Thymus (tissue), 11 donors: Measurements from ENCODE around the gene PRKACA. TPM values are rescaled to one million over a fixed set of nuclear protein-coding genes. Genes with fewer than 3 reads are reported as not detected.

ENCODE experiments used
- DNase-seq, 9 donors: peaks; one replicate each; pipeline ENCODE4 v3.0.0-alpha.2; 2013; ENCODE audit warnings: low spot score in 9 of 9, low read depth in 6 of 9, missing footprints in 1 of 9
- H3K27ac ChIP-seq, 2 donors: one replicate each; pipeline ENCODE4 v1.5.1; 2013; ENCODE audit warnings: control low read depth in 1 of 2, low read depth in 1 of 2, low read length in 1 of 2, mild to moderate bottlenecking in 1 of 2, moderate library complexity in 1 of 2
- H3K27me3 ChIP-seq, 2 donors: one replicate each; pipeline ENCODE4 v1.5.1; 2013; ENCODE audit warnings: low read length in 1 of 2; ENCODE audit not compliant: control insufficient read depth in 2 of 2, insufficient read depth in 1 of 2
- H3K36me3 ChIP-seq, 2 donors: one replicate each; pipeline ENCODE4 v1.5.1; 2013; ENCODE audit warnings: low read length in 1 of 2, mild to moderate bottlenecking in 1 of 2, moderate library complexity in 1 of 2; ENCODE audit not compliant: control insufficient read depth in 2 of 2, insufficient read depth in 2 of 2
- H3K4me1 ChIP-seq, 2 donors: one replicate each; pipeline ENCODE4 v1.5.1; 2013; ENCODE audit warnings: low read length in 2 of 2; ENCODE audit not compliant: control insufficient read depth in 2 of 2, insufficient read depth in 2 of 2
- H3K4me3 ChIP-seq, 2 donors: one replicate each; pipeline ENCODE4 v1.5.1; 2013; ENCODE audit warnings: low read length in 2 of 2, control low read depth in 1 of 2, mild to moderate bottlenecking in 1 of 2
- H3K9me3 ChIP-seq, 2 donors: one replicate each; pipeline ENCODE4 v1.5.1; 2013; ENCODE audit warnings: low read length in 1 of 2, mild to moderate bottlenecking in 1 of 2; ENCODE audit not compliant: control insufficient read depth in 2 of 2, insufficient read depth in 1 of 2
- WGBS: extraction: QIAGEN DNeasy Blood & Tissue Kit; methylation state at CpG from one replicate; pipeline ENCODE4 v1.1.7; 2013; 5-methylcytosine and 5-hydroxymethylcytosine counted together
- polyA plus RNA-seq: library from polyadenylated mRNA; stranded (reverse); fragments of 200-250 nt; gene quantifications from one replicate; pipeline ENCODE4 v1.2.3, GENCODE V29; 2013
- total RNA-seq: library from RNA; stranded (reverse); fragments of 120-200 nt; gene quantifications from one replicate; pipeline ENCODE4 v1.2.4, GENCODE V29; 2013
- donor health status: healthy.

Gene PRKACA
- total and polyA plus RNA-seq, 2 donors, result 10.2 to 36.8 TPM

DNA sequence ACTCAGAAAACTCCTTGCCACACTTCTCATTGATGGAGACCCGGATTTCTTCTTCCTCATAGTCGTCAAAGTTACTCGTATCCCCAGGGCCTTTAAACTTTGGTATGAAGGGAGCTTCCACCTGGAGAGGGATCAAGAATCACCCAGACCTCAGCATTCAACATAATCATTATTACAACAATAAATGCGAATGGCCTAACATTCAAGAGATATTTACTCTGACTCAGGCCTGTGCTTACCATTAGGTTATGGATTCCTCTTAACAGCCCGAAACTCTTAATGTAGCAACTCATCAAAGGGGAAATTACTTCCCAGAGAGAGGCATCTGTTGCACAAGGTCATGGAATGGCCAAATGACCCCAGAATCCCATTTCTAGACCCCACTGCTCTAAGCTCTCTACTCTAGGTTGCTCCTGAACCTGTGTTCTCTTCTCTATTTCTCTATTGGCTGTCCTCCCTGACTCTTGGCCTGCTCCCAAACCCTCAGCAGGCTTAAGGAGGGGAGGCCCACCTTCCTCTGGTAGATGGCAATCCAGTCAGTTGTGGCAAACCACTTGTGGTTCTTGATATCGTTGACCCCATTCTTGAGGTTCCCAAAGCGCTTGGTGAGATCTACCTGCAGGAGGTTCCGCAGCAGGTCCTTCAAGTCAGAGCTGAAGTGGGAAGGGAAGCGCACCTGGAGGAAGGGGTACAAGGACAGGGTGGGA is 24.3 kb downstream of the PRKACA start:
- no peak for DNase-seq
- 91% methylated on average over 9 of the region's 9 CpGs for WGBS
- peaks cover 2 to 21% of the 10 kb centered on the region in 2 donors for H3K9me3 ChIP-seq
- H3K4me1 ChIP-seq, result peaks cover 7 to 24% of the 10 kb centered on the region in 2 donors
- no peak overlapping the region for H3K4me3 ChIP-seq
- H3K27ac ChIP-seq, result no peak overlapping the region
- H3K27me3 ChIP-seq, result no peaks in the 10 kb centered on the region
- peaks cover 27 to 29% of the 10 kb centered on the region in 2 donors for H3K36me3 ChIP-seq

DNA sequence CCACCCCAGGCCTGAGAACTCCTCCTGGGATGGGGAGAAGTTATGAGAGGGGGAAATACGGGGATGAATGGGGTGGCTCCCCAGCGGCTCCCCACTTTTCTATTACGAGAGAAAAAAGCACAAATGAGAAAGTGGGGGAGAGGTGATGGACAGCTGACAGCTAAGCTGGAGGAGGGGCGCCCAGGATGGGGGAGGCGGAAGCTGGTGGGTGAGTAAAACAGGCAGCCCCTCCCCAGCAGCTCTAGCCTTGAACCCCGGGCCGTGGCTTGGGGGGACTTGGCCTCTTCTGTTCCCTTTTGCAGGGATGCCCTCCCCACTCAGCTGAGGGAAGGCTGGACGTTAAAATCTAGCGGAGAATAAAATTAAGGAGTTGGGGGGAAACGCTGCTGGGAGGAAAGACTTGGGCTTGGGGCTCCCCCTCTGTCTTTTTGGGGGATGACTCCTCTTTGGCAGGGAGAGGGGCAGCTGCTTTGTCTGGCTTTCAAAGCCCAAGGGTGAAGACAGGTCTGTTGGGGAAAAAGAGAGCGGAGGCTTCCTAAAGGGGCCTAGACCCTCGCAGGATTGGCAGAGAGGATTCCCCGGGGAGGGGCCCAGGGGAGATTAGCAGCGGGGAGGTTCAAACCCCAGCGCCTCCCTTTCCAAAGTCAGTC is 25.6 kb downstream of the PRKACA start:
- peak in 6 of 9 donors; percentile 61 to 91 (median 75) for DNase-seq
- Histone ChIP-seq H3K4me1 (peaks cover 7 to 26% of the 10 kb centered on the region in 2 donors), H3K4me3 (peak overlapping the region; percentile 72 to 89), H3K27ac (peak overlapping the region; percentile 95 to 96), H3K9me3 (peaks cover 2 to 16% of the 10 kb centered on the region in 2 donors), H3K36me3 (peaks cover 22 to 27% of the 10 kb centered on the region in 2 donors), H3K27me3 (no peaks in the 10 kb centered on the region)
- 10% methylated on average over 15 of the region's 15 CpGs for WGBS

DNA sequence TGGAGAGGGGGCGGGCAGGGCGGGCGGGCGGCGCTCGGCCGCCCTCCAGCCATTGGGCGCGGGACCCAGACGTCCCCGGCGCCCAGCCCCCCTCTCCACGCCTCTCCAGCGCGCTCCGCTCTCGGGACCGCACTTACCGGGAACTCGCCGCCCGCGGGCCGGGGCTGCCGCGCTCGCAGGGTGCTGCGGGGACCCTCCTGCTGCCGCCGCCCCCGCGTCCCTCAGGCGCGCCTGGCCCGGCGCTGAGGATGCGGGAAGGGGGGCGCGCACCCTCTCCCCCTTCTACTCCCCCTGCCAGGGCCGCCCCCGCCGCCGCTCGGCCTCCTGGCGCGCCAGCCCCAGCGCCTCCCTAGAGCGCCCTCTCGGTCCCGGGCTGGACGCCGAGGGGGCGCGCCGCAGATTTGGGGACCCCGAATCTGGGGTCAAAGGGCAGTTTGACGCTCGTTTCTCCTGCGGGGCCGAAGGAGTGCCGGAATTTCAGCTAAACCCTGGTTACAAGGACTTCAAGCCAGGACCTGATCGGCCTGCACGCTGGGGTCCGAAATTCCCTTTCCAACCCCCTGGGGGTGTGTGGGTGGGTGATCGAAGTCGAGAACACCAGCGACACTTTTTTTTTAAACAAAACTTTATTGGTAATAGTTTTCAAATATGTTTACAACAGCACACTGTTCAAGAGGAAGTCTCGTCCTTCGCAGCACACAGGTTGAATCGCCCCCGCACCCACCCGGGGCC is 26.3 kb downstream of the PRKACA start:
- no peaks in the 10 kb centered on the region for H3K27me3 ChIP-seq
- peaks cover 2 to 13% of the 10 kb centered on the region in 2 donors for H3K9me3 ChIP-seq
- peak overlapping the region; percentile 72 to 89 for H3K4me3 ChIP-seq
- peaks cover 22 to 27% of the 10 kb centered on the region in 2 donors for H3K36me3 ChIP-seq
- peak overlapping the region; percentile 95 to 96 for H3K27ac ChIP-seq
- peaks cover 7 to 26% of the 10 kb centered on the region in 2 donors for H3K4me1 ChIP-seq
- WGBS, result under 1% methylated on average over 72 of the region's 72 CpGs
- DNase-seq, result peak in 7 of 9 donors; percentile 61 to 91 (median 70)

DNA sequence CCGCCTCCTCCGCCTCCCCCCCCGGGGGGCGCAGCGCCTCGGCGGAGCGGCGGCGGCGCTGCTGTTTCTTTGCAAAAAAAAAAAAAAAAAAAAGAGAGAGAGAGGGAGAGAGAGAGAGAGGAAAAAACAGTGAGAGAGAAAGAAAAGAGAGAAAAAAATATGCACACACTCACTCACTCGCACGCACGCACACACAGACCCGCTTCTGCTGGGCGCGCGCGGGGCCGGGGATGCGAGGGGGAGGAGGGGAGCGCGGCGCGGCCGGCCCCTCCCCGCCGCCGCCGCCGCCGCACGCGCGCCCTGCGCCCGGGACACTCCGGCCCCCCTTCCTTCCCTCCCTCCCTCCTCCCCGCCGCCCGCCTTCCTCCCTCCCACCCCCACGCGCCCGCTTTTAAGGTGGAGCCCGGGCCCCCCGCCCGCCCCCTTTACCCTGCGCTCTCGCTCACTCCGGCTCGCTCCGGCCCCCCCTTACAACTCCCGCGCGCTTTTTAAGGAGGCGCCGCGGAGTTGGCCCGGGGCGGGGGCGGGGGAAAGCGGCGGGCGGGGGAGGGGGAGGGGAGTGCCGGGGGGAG is 27.0 kb downstream of the PRKACA start, which contains the start of gene SAMD1:
Gene SAMD1 (minus strand): TSS at position 243 of the 572 bp plus-strand sequence.
- Histone ChIP-seq H3K27ac (peak within 1 kb of the TSS; percentile 95 to 96), H3K27me3 (no peaks in the 10 kb centered on the region), H3K4me1 (peaks cover 7 to 26% of the 10 kb centered on the region in 2 donors), H3K4me3 (peak within 1 kb of the TSS; percentile 72 to 89), H3K9me3 (peaks cover 2 to 13% of the 10 kb centered on the region in 2 donors), H3K36me3 (peaks cover 19 to 33% of the 10 kb centered on the region in 2 donors)
- under 1% methylated on average over 58 of the region's 65 CpGs for WGBS
- peak in 7 of 9 donors; percentile 60 to 94 (median 86) for DNase-seq

DNA sequence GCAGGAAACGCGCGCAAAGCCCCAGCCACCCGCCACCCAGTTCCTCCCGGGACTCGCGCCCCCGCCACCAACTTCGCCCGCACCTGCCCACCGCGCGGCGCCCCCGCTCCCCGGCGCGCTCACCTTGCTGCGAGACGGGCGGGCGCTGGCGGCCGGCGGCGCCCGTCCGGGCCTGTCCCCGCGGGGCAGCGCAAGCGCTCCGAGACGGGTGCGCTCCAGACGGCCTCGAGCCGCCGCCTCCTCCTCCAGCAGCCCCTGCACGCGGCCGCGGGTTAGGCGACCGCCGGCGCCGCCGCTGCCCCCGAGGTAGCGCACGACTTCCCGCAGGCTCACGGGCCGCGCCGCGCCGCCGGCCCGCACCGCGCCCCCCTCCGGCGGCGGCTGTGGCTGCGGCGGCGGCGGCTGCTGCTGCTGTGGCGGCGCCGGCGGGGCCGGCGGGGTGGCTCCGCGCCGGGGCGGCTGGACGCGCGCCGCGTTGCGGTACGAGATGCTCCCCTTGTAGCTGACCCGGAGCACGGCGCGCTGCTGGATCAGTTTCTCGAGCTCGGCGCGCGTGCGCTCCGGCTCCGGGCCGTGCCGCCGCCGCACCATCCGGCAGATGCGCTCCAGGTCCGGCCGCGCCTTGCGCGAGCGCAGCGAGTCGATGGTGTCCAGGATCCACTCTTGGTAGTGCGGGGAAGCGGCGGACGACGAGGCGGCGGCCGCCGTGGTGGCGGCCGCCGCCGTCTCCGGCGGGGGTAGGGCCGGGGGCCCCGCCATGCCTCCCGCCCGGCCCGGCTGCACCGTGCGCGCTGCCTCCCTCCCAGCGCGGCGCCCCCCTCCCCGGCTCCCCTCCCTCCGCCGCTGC is 27.7 kb downstream of the PRKACA start:
- Histone ChIP-seq H3K27ac (peak overlapping the region; percentile 55 to 84), H3K36me3 (peaks cover 25 to 39% of the 10 kb centered on the region in 2 donors), H3K4me3 (peak overlapping the region; percentile 54 to 89), H3K9me3 (peaks cover 2 to 13% of the 10 kb centered on the region in 2 donors), H3K4me1 (peaks cover 7 to 26% of the 10 kb centered on the region in 2 donors), H3K27me3 (no peaks in the 10 kb centered on the region)
- WGBS, result under 1% methylated on average over 142 of the region's 142 CpGs
- peak in 3 of 9 donors; percentile 42 to 67 (median 52) for DNase-seq

DNA sequence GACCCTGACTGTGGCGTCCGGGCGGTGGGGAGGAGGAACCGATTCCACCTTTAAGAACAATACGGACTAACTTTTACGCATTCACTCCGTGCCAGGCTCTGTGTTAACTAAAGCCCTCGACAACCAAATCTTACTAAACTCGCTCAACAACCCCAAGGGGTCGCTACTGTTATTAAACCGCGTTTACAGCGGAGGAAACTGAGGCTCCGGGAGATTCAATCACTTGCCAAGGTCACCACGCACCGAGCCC is 28.2 kb downstream of the PRKACA start:
- no peaks in the 10 kb centered on the region for H3K27me3 ChIP-seq
- no peak overlapping the region for H3K27ac ChIP-seq
- H3K9me3 ChIP-seq, result peaks cover 2 to 13% of the 10 kb centered on the region in 2 donors
- WGBS, result 41% methylated on average over 16 of the region's 16 CpGs
- peaks cover 25 to 39% of the 10 kb centered on the region in 2 donors for H3K36me3 ChIP-seq
- peaks cover 7 to 26% of the 10 kb centered on the region in 2 donors for H3K4me1 ChIP-seq
- peak in 3 of 9 donors; percentile 39 to 71 (median 58) for DNase-seq
- H3K4me3 ChIP-seq, result peak overlapping the region; percentile 42 to 89

DNA sequence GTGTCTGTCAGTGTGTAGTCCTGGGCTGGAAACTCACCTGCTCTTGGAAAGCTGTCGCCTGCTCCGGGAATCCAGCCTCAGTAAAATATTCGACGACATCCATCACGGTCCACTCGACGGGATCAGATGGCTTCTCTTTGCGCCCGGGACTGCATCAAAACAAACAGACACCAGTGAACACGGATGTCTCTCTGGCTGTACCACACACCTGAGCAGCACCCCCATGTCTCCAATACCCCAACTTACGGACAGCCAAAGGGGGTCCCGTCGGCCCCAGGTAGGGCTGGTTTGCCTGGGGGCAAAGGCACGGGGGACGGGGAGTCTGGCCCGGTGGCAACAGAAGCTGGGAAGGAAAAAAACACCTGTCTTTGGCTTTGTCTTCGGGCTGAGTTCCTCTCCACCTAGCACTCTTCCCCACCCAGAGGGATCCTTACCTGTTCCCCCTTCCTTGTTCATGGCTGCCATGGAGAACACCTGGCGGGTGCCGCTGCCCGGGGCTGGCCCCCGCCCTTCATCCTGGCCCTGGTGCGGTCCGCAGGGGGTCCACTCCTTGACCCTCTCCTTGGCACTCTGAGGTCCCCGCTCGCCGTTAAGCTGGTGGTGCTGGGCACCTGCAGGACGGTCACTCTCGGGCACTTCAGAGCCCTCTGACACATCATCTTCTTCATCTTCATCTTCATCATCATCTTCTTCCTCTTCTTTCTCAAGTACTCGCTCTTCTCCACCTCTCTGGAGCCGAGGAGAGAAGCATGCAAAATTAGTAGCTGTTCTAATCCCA is 28.7 kb downstream of the PRKACA start:
- no peak for DNase-seq
- H3K27ac ChIP-seq, result peak overlapping the region in 1 of 2 donors; percentile 53
- H3K36me3 ChIP-seq, result peaks cover 25 to 42% of the 10 kb centered on the region in 2 donors
- 96% methylated on average over 30 of the region's 30 CpGs for WGBS
- H3K4me3 ChIP-seq, result peak overlapping the region; percentile 42 to 89
- peaks cover 2 to 12% of the 10 kb centered on the region in 2 donors for H3K9me3 ChIP-seq
- H3K4me1 ChIP-seq, result peaks cover 7 to 26% of the 10 kb centered on the region in 2 donors
- H3K27me3 ChIP-seq, result no peaks in the 10 kb centered on the region
